GM19452 (cell line): ENCODE data around the gene MEX3A.
"Not testable (repeated sequence)": the region's sequence is repeated elsewhere in the genome, so short reads cannot be mapped to it uniquely, and the experiment has no call there.

Source experiments
- ATAC-seq: cut with Tn5 transposase; IDR thresholded peaks from one replicate; pipeline ENCODE4 v1.9.1; 2021; ENCODE audit not compliant: unreplicated experiment

Gene MEX3A

DNA sequence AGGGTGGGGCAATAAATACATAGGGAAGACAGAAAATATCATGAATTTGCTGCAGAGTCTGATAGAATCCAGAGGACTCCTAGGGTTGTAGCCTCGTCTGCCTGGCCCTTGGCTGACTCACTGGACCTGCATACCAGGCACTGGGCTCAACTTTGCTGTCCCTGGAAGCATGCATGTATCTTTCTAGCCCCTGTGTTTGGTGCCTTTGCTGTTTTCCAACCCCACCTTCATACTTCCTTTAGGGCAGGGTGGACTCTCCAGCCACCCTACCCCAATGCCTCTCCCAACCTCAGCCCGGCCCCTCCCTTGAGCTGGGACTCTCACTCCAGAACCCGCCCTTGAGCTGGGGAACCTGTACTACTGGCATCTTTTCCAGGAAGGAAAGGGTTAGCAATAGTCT lies 20.1 kb downstream of the MEX3A start:
- ATAC-seq, result no peak

GRCh38 chr1:156060937-156061636 lies 21.2 kb downstream of the MEX3A start, which contains the start of gene RAB25:
Gene RAB25 (plus strand): TSS chr1:156061160. CDS start chr1:156061401, 241 bp downstream.
- no peak for ATAC-seq

DNA sequence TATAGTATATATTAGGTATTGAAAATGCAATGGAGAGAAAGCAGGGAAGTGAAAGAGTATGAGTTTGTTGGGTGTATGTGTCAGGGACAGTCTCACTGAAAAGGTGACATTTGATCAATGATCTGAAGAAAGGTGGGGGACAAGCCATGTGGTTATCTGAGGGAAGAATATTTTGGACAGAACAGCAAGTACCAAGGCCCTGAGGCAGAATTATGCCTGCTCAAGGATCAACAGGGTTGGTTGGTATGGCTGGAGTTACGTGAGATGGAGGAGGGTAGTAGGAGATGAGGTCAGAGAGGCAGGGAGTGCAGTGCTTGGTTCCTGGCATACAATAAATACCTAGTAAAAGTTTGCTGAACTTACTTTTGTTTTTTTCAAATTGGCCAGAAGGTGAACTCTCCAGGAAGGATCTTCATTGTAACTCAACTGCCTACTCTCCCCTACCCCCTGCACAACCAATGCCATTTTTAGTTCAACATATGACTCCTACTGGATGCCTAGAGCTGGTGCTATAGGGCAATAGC lies 25.9 kb downstream of the MEX3A start:
- ATAC-seq, result no peak

DNA sequence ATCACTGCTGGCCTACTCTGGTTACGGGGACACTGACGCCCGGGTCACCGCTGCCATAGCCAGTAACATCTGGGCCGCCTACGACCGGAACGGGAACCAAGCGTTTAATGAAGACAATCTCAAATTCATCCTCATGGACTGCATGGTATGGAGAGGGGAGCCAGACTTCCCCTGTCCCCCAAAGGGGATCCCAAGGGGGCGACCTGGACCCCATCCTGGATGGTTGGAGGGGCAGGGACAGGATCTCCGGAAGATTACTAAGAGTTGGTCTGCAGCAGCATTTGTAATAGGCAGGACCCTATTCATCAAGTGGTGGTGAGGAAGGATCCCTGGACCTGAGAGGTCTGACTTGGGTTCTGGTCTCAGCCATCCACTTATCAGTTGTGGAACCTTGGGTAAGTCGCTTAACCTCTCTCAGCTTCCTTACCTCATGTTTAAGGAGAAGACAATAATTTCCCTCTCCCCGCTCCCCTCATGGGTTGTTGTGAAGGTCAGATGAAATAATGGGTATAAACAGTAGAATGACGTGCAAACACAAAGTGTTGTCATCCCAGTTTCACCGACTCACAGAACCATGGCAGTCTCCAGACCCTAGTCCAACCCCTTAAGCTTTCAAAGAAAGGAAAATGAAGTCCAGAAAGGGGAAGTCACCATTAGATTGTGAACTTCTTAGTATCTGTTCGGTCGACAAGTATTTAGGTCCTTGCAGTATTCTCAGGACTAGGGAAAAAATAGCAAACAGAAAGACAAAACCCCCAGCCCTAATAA lies 26.8 kb downstream of the MEX3A start:
- ATAC-seq, result no peak

GRCh38 chr1:156054500-156055280 lies 27.6 kb downstream of the MEX3A start, which contains the start of gene LAMTOR2:
Gene LAMTOR2 (plus strand): TSS chr1:156054782. CDS start chr1:156054890, 108 bp downstream.
- peak; percentile 77 for ATAC-seq

- ATAC-seq, result peak; percentile 52
Measured at GRCh38 chr1:156053768-156054499, 28.3 kb downstream of the MEX3A start, which contains the start of gene UBQLN4. Gene UBQLN4 (minus strand): TSS chr1:156053798. CDS start chr1:156053701, 97 bp downstream.

DNA sequence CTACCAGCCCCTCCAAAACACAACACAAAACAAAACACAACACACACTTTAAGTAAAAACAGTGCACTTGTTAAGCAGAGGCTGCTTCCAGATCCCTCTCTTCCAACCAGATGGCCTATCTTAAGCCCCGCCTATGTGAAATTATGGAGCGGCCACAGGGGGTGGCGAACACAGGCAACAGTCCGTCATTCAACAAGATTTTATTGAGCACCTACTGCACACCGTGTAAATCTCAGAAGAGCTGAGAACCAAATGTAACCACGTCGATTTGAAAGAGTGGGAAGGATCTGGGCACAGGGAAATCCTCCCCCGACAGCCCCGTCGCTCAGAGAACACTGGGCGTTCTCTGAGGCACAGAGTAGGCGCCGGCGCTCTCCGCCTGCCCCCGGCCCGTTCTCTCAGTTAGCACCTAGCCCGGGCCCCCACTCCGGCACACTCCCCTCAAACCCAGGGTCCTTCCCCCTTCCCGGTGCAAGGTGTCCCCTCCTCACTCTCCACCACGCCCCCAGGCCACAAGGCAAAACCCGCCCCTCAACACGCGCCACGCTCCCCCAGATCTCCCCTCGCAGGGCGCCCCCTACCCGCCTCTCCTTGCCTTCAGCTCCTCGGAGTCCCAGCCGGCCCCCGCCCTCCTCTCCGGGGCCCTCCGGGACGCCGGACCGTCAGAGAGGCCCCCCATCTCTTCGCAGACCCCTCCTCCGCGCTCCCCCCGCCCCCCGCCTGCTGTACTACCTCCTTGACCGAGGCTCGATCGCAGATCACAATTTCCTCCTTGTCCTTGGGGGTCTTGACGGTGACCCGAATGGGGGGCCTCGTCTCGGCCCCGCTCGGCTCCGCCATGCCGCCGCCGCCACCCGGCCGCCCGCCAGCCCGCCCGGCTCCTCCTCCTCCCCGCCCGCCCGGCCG lies 29.1 kb downstream of the MEX3A start:
- no peak for ATAC-seq

GRCh38 chr1:156051011-156051725 lies 31.1 kb downstream of the MEX3A start:
- ATAC-seq, result no peak

- ATAC-seq, result no peak
Measured at GRCh38 chr1:156050376-156050775, 31.9 kb downstream of the MEX3A start.

- no peak for ATAC-seq
Measured at GRCh38 chr1:156048663-156049258, 33.5 kb downstream of the MEX3A start.

- no peak for ATAC-seq
Measured at GRCh38 chr1:156045076-156045475, 37.2 kb downstream of the MEX3A start.

DNA sequence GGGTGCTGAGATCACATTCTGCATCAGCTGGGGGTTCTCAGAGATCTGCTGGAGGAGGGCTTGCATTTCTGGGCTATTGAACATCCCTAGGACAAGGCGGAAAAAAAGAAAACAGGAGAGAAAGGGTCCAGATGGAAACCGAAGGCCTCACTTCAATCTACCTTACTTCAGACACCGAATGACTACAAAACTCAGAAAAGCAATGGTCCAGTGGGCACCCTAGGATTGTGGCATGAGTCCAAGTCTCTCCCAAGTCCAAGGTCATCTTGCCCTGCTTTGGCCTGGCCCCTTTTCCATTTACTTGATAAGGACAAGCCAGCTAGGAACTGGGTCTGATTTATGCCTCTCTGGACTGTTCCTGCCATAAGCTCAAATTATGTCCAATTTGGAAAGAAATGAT lies 39.4 kb downstream of the MEX3A start:
- ATAC-seq, result no peak

GRCh38 chr1:156034991-156035390 lies 47.3 kb downstream of the MEX3A start:
- not testable (repeated sequence) for ATAC-seq

- no peak for ATAC-seq
Measured at GRCh38 chr1:156033011-156033410, 49.3 kb downstream of the MEX3A start.

DNA sequence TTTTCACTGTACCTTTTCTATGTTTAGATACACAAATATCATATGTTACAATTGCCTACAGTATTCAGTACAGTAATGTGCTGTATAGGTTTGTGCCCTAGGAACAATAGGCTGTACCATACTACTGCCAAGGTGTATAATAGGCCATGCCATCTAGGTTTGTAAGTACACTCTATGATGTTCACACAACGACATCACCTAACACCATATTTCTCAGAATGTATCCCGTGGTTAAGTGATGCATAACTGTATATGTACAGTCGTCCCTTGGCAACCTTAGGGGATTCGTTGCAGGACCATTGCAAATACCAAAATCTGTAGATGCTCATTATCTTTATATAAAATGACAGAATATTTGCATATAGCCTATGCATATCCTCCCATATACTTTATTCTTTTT lies 55.7 kb downstream of the MEX3A start:
- no peak for ATAC-seq

GRCh38 chr1:156025876-156026275 lies 56.4 kb downstream of the MEX3A start:
- ATAC-seq, result no peak

DNA sequence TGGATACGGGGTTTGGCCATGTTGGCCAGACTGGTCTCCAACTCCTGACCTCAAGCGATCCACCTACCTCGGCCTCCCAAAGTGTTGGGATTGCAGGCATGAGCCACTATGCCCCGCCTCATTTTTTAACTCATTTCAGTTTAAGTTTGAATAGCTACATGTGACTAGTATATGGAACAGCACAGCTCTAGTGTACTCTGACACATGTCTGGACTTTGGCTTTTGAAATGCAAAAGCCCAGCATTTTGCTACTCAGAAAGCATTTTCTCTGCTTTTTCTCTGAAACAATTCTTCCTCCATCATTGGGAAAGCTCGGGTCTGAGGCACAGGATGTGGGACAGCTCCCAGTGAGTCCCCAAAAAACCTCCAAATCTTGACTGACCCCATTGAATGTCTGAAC lies 57.5 kb downstream of the MEX3A start:
- ATAC-seq, result no peak
